T-cell (primary cell): ENCODE measurements around the gene ERG. TPM values are rescaled to one million over a fixed set of nuclear protein-coding genes. Genes with fewer than 3 reads are reported as not detected.

Experiments
- ATAC-seq, 4 experiments: fragments of 200-7000 bp in 3 of 4; fragments of 150-1000 bp in 1 of 4; cut with Tn5 transposase; replicated peaks in 1 of 4; 1 replicate in 3 of 4; 2 replicates in 1 of 4; pipeline ENCODE4 v1.10.0; 2021; ENCODE audit warnings: moderate library complexity in 3 of 4, mild to moderate bottlenecking in 2 of 4, moderate number of reproducible peaks in 1 of 4
- CTCF ChIA-PET, 2 donors: fragments of 300-600 bp; sonication (Branson Sonifier 250); formaldehyde crosslinking; loops; one replicate each; lab custom pipeline; 2022; ENCODE audit warnings: antibody characterized with exemption in 2 of 2; lab: Charles Lee
- POLR2A ChIA-PET, 2 donors: fragments of 300-600 bp; sonication (Branson Sonifier 250); formaldehyde crosslinking; loops; one replicate each; lab custom pipeline; 2022; ENCODE audit warnings: antibody characterized with exemption in 2 of 2; lab: Charles Lee
- DNase-seq, 35 experiments: peaks; one replicate each; pipeline versions ENCODE4 v3.0.0 to v3.0.0-alpha.2; 2013 to 2023
- H3K27ac ChIP-seq: one replicate; pipeline ENCODE4 v1.5.1; 2013; ENCODE audit warnings: low read length
- H3K27me3 ChIP-seq, 2 experiments: replicated peaks in 1 of 2; 1 replicate in 1 of 2; 2 replicates in 1 of 2; pipeline versions ENCODE4 v1.6.1 to v1.7.0; 2013; ENCODE audit warnings: low read length in 1 of 2, mixed read lengths in 1 of 2; ENCODE audit not compliant: control insufficient read depth in 2 of 2, insufficient read depth in 2 of 2; ENCODE audit errors: extremely low read depth in 1 of 2
- H3K36me3 ChIP-seq, 2 donors: 1 replicate in 1 of 2; 2 replicates in 1 of 2; pipeline versions ENCODE4 v1.6.1 to v1.7.0; 2013; ENCODE audit warnings: low read length in 1 of 2; ENCODE audit not compliant: control insufficient read depth in 2 of 2, insufficient read depth in 1 of 2; ENCODE audit errors: extremely low read depth in 1 of 2
- H3K4me1 ChIP-seq, 2 experiments: 1 replicate in 1 of 2; 2 replicates in 1 of 2; pipeline versions ENCODE4 v1.6.1 to v1.7.0; 2013; ENCODE audit warnings: low read length in 2 of 2, mixed read lengths in 1 of 2; ENCODE audit not compliant: insufficient read depth in 2 of 2, control insufficient read depth in 1 of 2; ENCODE audit errors: extremely low read depth in 1 of 2
- H3K4me3 ChIP-seq, 2 donors: 1 replicate in 1 of 2; 2 replicates in 1 of 2; pipeline versions ENCODE4 v1.5.1 to v1.7.0; 2013; ENCODE audit warnings: mild to moderate bottlenecking in 2 of 2, low read length in 1 of 2, moderate library complexity in 1 of 2; ENCODE audit not compliant: control insufficient read depth in 1 of 2; ENCODE audit errors: extremely low read depth in 1 of 2
- H3K9me3 ChIP-seq: 2 replicates; pipeline ENCODE4 v1.7.0; 2013
- H3K27ac Mint-ChIP-seq, 2 donors: one replicate each; pipeline ENCODE4 v1.8.0; 2020 to 2021; ENCODE audit warnings: mild to moderate bottlenecking in 2 of 2, mixed read lengths in 2 of 2
- H3K27me3 Mint-ChIP-seq, 2 donors: one replicate each; pipeline ENCODE4 v1.8.0; 2021 to 2022; ENCODE audit warnings: mixed read lengths in 2 of 2
- H3K36me3 Mint-ChIP-seq: one replicate; pipeline ENCODE4 v1.8.0; 2021; ENCODE audit warnings: mixed read lengths
- H3K4me1 Mint-ChIP-seq, 3 donors: one replicate each; pipeline ENCODE4 v1.8.0; 2020 to 2022; ENCODE audit warnings: mixed read lengths in 3 of 3, mild to moderate bottlenecking in 1 of 3
- H3K4me3 Mint-ChIP-seq, 3 donors: one replicate each; pipeline ENCODE4 v1.8.0; 2020 to 2022; ENCODE audit warnings: mild to moderate bottlenecking in 3 of 3, mixed read lengths in 3 of 3, moderate library complexity in 3 of 3
- H3K9me3 Mint-ChIP-seq, 3 donors: one replicate each; pipeline ENCODE4 v1.8.0; 2020 to 2022; ENCODE audit warnings: mixed read lengths in 3 of 3
- WGBS: methylation state at CpG from one replicate; pipeline ENCODE4 v1.1.5; 2013; ENCODE audit warnings: missing lambda C conversion rate; ENCODE audit not compliant: insufficient coverage; 5-methylcytosine and 5-hydroxymethylcytosine counted together
- total RNA-seq, 35 experiments: library from RNA in 6 of 35; stranded (reverse) in 6 of 35; fragments of 120-200 nt in 1 of 35; gene quantifications; one replicate each; pipeline versions ENCODE4 v1.2.1 to v1.2.4 and lab custom pipeline; 2013 to 2026

The ERG gene
- total RNA-seq, 5 donors from 2014 or later (not counting 1 experiment from before 2014, with no cell fraction given): 0.54 to 1.5 (median 0.85) TPM; not detected in 1

GRCh38 chr21:38440746-38441145, 57.5 kb downstream of the ERG start:
- no peak for DNase-seq

GRCh38 chr21:38439957-38440356, 58.3 kb downstream of the ERG start:
- H3K27me3 Mint-ChIP-seq: peaks cover 0 to 9% of the 10 kb centered on the region in 2 donors
- no peaks in the 10 kb centered on the region for H3K36me3 ChIP-seq
- H3K4me3 Mint-ChIP-seq: no peak overlapping the region
- no peak for DNase-seq
- no peaks in the 10 kb centered on the region for H3K9me3 Mint-ChIP-seq
- H3K27ac ChIP-seq: no peak overlapping the region
- H3K4me1 Mint-ChIP-seq: no peaks in the 10 kb centered on the region
- no peak overlapping the region for H3K27ac Mint-ChIP-seq
- no peak overlapping the region for H3K4me3 ChIP-seq
- no peaks in the 10 kb centered on the region for H3K36me3 Mint-ChIP-seq
- ChIA-PET CTCF (no interaction called here), POLR2A (no interaction called here)
- no peak for ATAC-seq
- no peaks in the 10 kb centered on the region for H3K4me1 ChIP-seq
- H3K9me3 ChIP-seq: no peaks in the 10 kb centered on the region
- H3K27me3 ChIP-seq: peaks cover 0 to 6% of the 10 kb centered on the region in 2 experiments
- 81% methylated on average over 5 of the region's 5 CpGs for WGBS

More at GRCh38 chr21:38440746-38441145, 57.5 kb downstream of the ERG start:
- 38% methylated on average over 1 of the region's 5 CpGs for WGBS
- Histone ChIP-seq H3K27me3 (peaks cover 0 to 6% of the 10 kb centered on the region in 2 experiments), H3K9me3 (no peaks in the 10 kb centered on the region), H3K4me3 (no peak overlapping the region), H3K27ac (no peak overlapping the region), H3K4me1 (no peaks in the 10 kb centered on the region), H3K36me3 (no peaks in the 10 kb centered on the region)
- peaks cover 0 to 9% of the 10 kb centered on the region in 2 donors for H3K27me3 Mint-ChIP-seq
- no peaks in the 10 kb centered on the region for H3K4me1 Mint-ChIP-seq
- no peak overlapping the region for H3K27ac Mint-ChIP-seq
- no peaks in the 10 kb centered on the region for H3K9me3 Mint-ChIP-seq
- CTCF ChIA-PET: no interaction called here
- POLR2A ChIA-PET: no interaction called here
- H3K36me3 Mint-ChIP-seq: no peaks in the 10 kb centered on the region
- no peak for ATAC-seq
- no peak overlapping the region for H3K4me3 Mint-ChIP-seq

- no peak overlapping the region for H3K4me3 ChIP-seq
- peaks cover 0 to 9% of the 10 kb centered on the region in 2 donors for H3K27me3 Mint-ChIP-seq
- 47% methylated on average over 3 of the region's 6 CpGs for WGBS
- no peak overlapping the region for H3K27ac Mint-ChIP-seq
- no peaks in the 10 kb centered on the region for H3K36me3 Mint-ChIP-seq
- POLR2A ChIA-PET: no interaction called here
- no peaks in the 10 kb centered on the region for H3K4me1 Mint-ChIP-seq
- H3K9me3 ChIP-seq: no peaks in the 10 kb centered on the region
- DNase-seq: no peak
- H3K4me1 ChIP-seq: no peaks in the 10 kb centered on the region
- H3K9me3 Mint-ChIP-seq: no peaks in the 10 kb centered on the region
- H3K27ac ChIP-seq: no peak overlapping the region
- H3K36me3 ChIP-seq: no peaks in the 10 kb centered on the region
- H3K4me3 Mint-ChIP-seq: no peak overlapping the region
- ATAC-seq: no peak
- CTCF ChIA-PET: no interaction called here
- H3K27me3 ChIP-seq: peaks cover 0 to 6% of the 10 kb centered on the region in 2 experiments
Measured at GRCh38 chr21:38439426-38439825, 58.9 kb downstream of the ERG start.

GRCh38 chr21:38438462-38438893, 59.8 kb downstream of the ERG start:
- no peak overlapping the region for H3K4me3 ChIP-seq
- H3K27me3 Mint-ChIP-seq: peaks cover 0 to 11% of the 10 kb centered on the region in 2 donors
- no peak overlapping the region for H3K27ac ChIP-seq
- H3K4me3 Mint-ChIP-seq: no peak overlapping the region
- no peak overlapping the region for H3K27ac Mint-ChIP-seq
- H3K4me1 Mint-ChIP-seq: no peaks in the 10 kb centered on the region
- H3K9me3 ChIP-seq: no peaks in the 10 kb centered on the region
- no peaks in the 10 kb centered on the region for H3K4me1 ChIP-seq
- H3K36me3 Mint-ChIP-seq: no peaks in the 10 kb centered on the region
- ATAC-seq (no peak), DNase-seq (no peak)
- no peaks in the 10 kb centered on the region for H3K36me3 ChIP-seq
- CTCF ChIA-PET: no interaction called here
- H3K27me3 ChIP-seq: peaks cover 0 to 6% of the 10 kb centered on the region in 2 experiments
- no peaks in the 10 kb centered on the region for H3K9me3 Mint-ChIP-seq
- 78% methylated on average over 8 of the region's 11 CpGs for WGBS
- POLR2A ChIA-PET: no interaction called here

GRCh38 chr21:38436341-38436740, 61.9 kb downstream of the ERG start:
- H3K27me3 Mint-ChIP-seq: peaks cover 0 to 8% of the 10 kb centered on the region in 2 donors
- no peaks in the 10 kb centered on the region for H3K9me3 Mint-ChIP-seq

GRCh38 chr21:38434913-38435533, 63.3 kb downstream of the ERG start:
- Mint-ChIP-seq H3K4me3 (no peak overlapping the region), H3K27me3 (peaks cover 0 to 8% of the 10 kb centered on the region in 2 donors), H3K36me3 (no peaks in the 10 kb centered on the region), H3K9me3 (peaks cover 0 to 4% (median 0%) of the 10 kb centered on the region in 3 donors), H3K27ac (no peak overlapping the region), H3K4me1 (no peaks in the 10 kb centered on the region)
- peaks cover 0 to 2% of the 10 kb centered on the region in 2 experiments for H3K27me3 ChIP-seq
- H3K4me1 ChIP-seq: no peaks in the 10 kb centered on the region
- ChIA-PET CTCF (no interaction called here), POLR2A (no interaction called here)
- no peak for DNase-seq
- ATAC-seq: no peak
- H3K36me3 ChIP-seq: no peaks in the 10 kb centered on the region
- H3K4me3 ChIP-seq: no peak overlapping the region
- H3K27ac ChIP-seq: no peak overlapping the region
- WGBS: 90% methylated on average over 5 of the region's 8 CpGs
- H3K9me3 ChIP-seq: no peaks in the 10 kb centered on the region

More at GRCh38 chr21:38436341-38436740, 61.9 kb downstream of the ERG start:
- no peaks in the 10 kb centered on the region for H3K36me3 Mint-ChIP-seq
- no peaks in the 10 kb centered on the region for H3K4me1 Mint-ChIP-seq
- no peaks in the 10 kb centered on the region for H3K9me3 ChIP-seq
- WGBS: no CpG with 5 or more reads among the region's 4 CpGs
- ChIA-PET POLR2A (no interaction called here), CTCF (interaction anchor here in 1 of 2 donors (0.6 kb wide), 1 partner anchor 17 kb away, joined by 3 read pairs; no protein-coding TSS in a partner anchor)
- DNase-seq (no peak), ATAC-seq (no peak)
- H3K27ac ChIP-seq: no peak overlapping the region
- no peaks in the 10 kb centered on the region for H3K36me3 ChIP-seq
- no peak overlapping the region for H3K4me3 ChIP-seq
- H3K27ac Mint-ChIP-seq: no peak overlapping the region
- H3K4me1 ChIP-seq: no peaks in the 10 kb centered on the region
- peaks cover 0 to 6% of the 10 kb centered on the region in 2 experiments for H3K27me3 ChIP-seq
- H3K4me3 Mint-ChIP-seq: no peak overlapping the region
